Measurements from ENCODE around the gene PON2.

DNA sequence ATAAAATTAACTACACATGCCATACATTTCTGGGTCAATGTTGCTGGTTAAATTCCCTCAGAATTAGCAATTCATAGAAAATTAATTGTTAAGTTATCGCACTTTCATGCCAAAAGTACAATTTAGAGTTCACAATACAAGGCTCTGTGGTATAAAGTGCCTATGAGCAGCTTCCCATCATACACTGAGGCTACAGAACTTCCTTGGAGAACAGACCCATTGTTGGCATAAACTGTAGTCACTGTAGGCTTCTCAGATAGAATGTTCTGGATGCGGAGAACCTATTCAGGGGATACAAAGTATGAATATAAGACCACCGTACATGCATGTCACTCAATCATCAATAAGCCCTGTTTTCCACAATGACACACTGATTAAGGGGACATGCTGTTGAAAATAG, 29.6 kb downstream of the PON2 start:
- TF ChIP-seq, protein P1, sequence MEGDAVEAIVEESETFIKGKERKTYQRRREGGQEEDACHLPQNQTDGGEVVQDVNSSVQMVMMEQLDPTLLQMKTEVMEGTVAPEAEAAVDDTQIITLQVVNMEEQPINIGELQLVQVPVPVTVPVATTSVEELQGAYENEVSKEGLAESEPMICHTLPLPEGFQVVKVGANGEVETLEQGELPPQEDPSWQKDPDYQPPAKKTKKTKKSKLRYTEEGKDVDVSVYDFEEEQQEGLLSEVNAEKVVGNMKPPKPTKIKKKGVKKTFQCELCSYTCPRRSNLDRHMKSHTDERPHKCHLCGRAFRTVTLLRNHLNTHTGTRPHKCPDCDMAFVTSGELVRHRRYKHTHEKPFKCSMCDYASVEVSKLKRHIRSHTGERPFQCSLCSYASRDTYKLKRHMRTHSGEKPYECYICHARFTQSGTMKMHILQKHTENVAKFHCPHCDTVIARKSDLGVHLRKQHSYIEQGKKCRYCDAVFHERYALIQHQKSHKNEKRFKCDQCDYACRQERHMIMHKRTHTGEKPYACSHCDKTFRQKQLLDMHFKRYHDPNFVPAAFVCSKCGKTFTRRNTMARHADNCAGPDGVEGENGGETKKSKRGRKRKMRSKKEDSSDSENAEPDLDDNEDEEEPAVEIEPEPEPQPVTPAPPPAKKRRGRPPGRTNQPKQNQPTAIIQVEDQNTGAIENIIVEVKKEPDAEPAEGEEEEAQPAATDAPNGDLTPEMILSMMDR (IDR thresholded peaks at IDR 0.05): no peak
- no peak for TF ChIP-seq EZH2 (IDR thresholded peaks at IDR 0.05; ENCODE audit: borderline replicate concordance, insufficient read depth, low read depth, low read length, poor library complexity, severe bottlenecking)
